Heart left ventricle (tissue), 13 donors: ENCODE results near the gene MTUS2.

Experiments used
- POLR2A ChIP-seq, 2 donors: fragments of 450-650 bp; IDR thresholded peaks; one replicate each; pipeline ENCODE4 v1.6.1; 2017; ENCODE audit warnings: antibody characterized with exemption in 2 of 2, mild to moderate bottlenecking in 2 of 2, moderate library complexity in 2 of 2
- TF ChIP-seq, protein P1 (sequence below), 12 donors: fragments of 200-600 bp; sonication (generic) in 4 of 12; IDR thresholded peaks; one replicate each; pipeline versions ENCODE4 v1.5.0 to v1.8.0; 2018 to 2022; ENCODE audit warnings: antibody characterized with exemption in 12 of 12, mild to moderate bottlenecking in 5 of 12
- donor health status: ischemic (EF 13 %, LVEDD 7.1; RV severe dilation, severe dysfunction).
- donor health status: DM: no; HTN: yes; CAD: no.
- donor health status: DM: no; HTN: no; CAD: no.
- donor health status: ischemic (EF 25% LVEDD 6.9; RV normal size, moderate dysfunction).
- donor health status: ischemic (EF 25% LVEDD 5.7; RV mildly dilated, moderate dysfunction).
- donor health status: ischemic (EF 35%, LVEDD 5.7; RV mildly dilated, moderate dysfunction).
- donor health status: nonischemic (EF 11% LVEDD 7.7; RV severe dilation, severe dysfunction).
- donor health status: DM: yes; HTN: yes; CAD: no.
- donor health status: PGD.
- donor health status: ischemic (EF 29% LVEDD 5.4; RV normal size, mild dysfunction).
- donor health status: nonischemic (EF 23%, LVEDD 6.1; RV moderate dilation, normal function).

DNA sequence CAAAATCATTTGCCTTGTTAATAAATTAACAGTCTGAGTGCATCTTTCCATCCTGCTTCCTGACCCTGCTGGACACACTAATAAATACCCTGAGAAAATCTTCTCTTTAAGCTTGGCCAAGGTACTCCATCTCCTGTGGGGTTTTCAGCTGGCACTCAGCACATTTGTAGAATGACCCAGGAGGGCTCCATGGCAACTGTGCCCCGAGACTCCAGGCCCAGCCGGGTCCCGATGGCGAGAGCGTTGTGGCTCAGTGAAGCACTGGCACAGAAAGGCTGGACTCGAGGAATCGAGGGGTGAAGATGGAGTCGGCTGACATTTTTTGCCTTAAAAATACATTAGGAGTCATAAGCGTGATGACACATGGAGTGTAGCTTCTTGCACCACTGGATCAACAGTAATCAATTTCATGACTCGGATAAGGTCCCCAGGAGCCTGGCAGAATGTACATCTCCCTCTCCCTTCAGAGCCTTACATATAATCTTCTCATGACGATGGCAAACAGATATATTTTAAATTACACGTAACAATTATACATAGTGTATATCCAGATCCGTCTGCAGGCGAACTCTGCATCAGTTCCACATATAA is 690.0 kb downstream of the MTUS2 start:
- TF ChIP-seq, protein P1, sequence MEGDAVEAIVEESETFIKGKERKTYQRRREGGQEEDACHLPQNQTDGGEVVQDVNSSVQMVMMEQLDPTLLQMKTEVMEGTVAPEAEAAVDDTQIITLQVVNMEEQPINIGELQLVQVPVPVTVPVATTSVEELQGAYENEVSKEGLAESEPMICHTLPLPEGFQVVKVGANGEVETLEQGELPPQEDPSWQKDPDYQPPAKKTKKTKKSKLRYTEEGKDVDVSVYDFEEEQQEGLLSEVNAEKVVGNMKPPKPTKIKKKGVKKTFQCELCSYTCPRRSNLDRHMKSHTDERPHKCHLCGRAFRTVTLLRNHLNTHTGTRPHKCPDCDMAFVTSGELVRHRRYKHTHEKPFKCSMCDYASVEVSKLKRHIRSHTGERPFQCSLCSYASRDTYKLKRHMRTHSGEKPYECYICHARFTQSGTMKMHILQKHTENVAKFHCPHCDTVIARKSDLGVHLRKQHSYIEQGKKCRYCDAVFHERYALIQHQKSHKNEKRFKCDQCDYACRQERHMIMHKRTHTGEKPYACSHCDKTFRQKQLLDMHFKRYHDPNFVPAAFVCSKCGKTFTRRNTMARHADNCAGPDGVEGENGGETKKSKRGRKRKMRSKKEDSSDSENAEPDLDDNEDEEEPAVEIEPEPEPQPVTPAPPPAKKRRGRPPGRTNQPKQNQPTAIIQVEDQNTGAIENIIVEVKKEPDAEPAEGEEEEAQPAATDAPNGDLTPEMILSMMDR (IDR thresholded peaks at IDR 0.05) = no peak
- no peak for TF ChIP-seq POLR2A (IDR thresholded peaks at IDR 0.05)
